Activated CD4-positive, alpha-beta memory T cell treated with anti-CD3 and anti-CD28 coated beads for 36 hours (primary cell): ENCODE measurements around the gene RAB3D. TPM values are rescaled to one million over a fixed set of nuclear protein-coding genes. Genes with fewer than 3 reads are reported as not detected.
A peak's percentile ranks its signal among the peaks of the same experiment; 100 is the strongest.

Experiments used
- CTCF ChIA-PET: fragments of 350-600 bp; sonication (Branson Sonifier 250); formaldehyde crosslinking; loops from one replicate; lab custom pipeline; 2021; ENCODE audit warnings: antibody characterized with exemption, inconsistent platforms; lab: Charles Lee
- POLR2A ChIA-PET: fragments of 350-600 bp; sonication (Branson Sonifier 250); formaldehyde crosslinking; loops from one replicate; lab custom pipeline; 2021; ENCODE audit warnings: antibody characterized with exemption; lab: Charles Lee
- DNase-seq: peaks from one replicate; pipeline ENCODE4 v3.0.0-alpha.2; 2020
- H3K27ac Mint-ChIP-seq: one replicate; pipeline ENCODE4 v1.8.0; 2021; ENCODE audit warnings: mixed read lengths
- H3K27me3 Mint-ChIP-seq: one replicate; pipeline ENCODE4 v1.8.0; 2021; ENCODE audit warnings: mixed read lengths
- H3K36me3 Mint-ChIP-seq: one replicate; pipeline ENCODE4 v1.8.0; 2021; ENCODE audit warnings: mixed read lengths
- H3K4me1 Mint-ChIP-seq: one replicate; pipeline ENCODE4 v1.8.0; 2021; ENCODE audit warnings: low read depth, mixed read lengths
- H3K4me3 Mint-ChIP-seq: one replicate; pipeline ENCODE4 v1.8.0; 2021; ENCODE audit warnings: mild to moderate bottlenecking, mixed read lengths
- H3K9me3 Mint-ChIP-seq: one replicate; pipeline ENCODE4 v1.8.0; 2021; ENCODE audit warnings: mixed read lengths
- intact Hi-C: fragments of 100-400 bp; cut with micrococcal nuclease; formaldehyde crosslinking; loops from one replicate; pipeline ENCODE4 v1.15.1; 2023
- total RNA-seq, 2 experiments: library from RNA; stranded (reverse); gene quantifications; one replicate each; pipeline ENCODE4 v1.2.3, GENCODE V29; 2021

RAB3D gene
- total RNA-seq, 2 experiments from 2014 or later: 12.5 to 14.4 TPM

DNA sequence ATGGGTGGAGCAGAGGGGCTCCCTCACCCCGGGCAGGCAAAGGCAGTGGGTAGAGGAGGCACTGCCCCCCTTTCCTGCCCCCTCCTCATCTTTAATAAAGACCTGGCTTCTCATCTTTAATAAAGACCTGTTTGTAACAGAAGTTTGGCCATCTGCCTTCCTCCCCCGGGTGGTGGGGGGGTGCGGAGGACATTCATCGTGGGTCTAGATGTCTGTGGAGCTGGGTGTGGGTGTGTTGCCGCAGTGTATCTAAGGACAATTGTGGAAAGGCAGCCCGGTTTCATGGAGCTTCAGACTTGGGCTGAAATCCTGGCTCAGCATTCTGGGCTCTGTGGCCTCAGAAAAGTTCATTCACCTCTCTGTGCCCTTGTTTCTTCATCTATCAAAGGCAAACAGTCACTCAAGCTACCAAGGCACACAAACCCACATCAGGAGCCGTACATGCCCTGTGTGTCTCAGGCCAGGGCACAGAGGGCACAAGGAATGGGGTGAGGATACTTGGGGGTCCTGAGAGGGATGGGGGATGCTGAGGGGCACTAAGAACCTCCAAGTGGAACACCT lies 26.2 kb upstream of the RAB3D start:
- Mint-ChIP-seq H3K4me3 (no peak overlapping the region), H3K36me3 (peaks cover 6% of the 10 kb centered on the region), H3K4me1 (no peaks in the 10 kb centered on the region), H3K9me3 (no peaks in the 10 kb centered on the region), H3K27ac (no peak overlapping the region), H3K27me3 (no peaks in the 10 kb centered on the region)
- DNase-seq: no peak
- POLR2A ChIA-PET: no interaction called here
- intact Hi-C loops: no loop called here
- CTCF ChIA-PET: no interaction called here

DNA sequence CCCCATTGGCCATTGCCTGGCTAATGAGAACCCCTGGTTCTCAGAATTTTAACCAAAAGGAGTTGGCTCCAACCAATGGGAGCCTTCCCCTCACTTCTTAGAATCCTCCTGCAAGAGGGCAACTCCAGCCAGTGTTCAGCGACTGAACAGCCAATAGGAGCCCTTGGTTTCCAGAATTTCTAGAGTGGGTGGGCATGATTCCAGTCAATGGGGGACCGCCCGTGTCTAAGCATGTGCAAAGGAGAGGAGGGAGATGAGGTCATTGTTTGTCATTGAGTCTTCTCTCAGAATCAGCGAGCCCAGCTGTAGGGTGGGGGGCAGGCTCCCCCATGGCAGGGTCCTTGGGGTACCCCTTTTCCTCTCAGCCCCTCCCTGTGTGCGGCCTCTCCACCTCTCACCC lies 25.5 kb upstream of the RAB3D start:
- DNase-seq: no peak
- Mint-ChIP-seq H3K9me3 (no peaks in the 10 kb centered on the region), H3K4me3 (no peak overlapping the region), H3K27ac (no peak overlapping the region), H3K27me3 (no peaks in the 10 kb centered on the region), H3K4me1 (no peaks in the 10 kb centered on the region), H3K36me3 (peaks cover 4% of the 10 kb centered on the region)
- intact Hi-C loops: no loop called here
- ChIA-PET POLR2A (no interaction called here), CTCF (no interaction called here)

DNA sequence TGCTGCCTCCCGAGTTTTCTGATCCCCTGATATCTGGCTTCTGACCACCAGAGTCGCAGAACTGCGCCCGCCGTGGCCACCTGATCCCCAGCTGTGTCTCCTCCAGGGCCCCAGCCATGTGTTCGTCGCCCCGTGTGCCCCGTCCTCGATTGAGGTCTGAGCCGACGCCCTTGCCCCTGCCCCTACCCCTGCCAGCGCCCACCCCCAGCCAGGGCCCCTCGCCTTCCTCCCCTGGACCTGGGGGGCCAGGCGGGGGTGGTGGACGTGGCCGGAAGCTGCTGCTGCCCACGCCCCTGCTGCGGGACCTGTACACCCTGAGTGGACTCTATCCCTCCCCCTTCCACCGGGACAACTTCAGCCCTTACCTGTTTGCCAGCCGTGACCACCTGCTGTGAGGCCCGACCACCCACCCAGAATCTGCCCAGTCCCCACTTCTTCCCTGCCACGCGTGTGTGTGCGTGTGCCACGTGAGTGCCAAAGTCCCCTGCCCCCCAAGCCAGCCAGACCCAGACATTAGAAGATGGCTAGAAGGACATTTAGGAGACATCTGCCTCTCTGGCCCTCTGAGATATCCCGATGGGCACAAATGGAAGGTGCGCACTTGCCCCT lies 24.9 kb upstream of the RAB3D start:
- intact Hi-C loops: no loop called here
- H3K4me3 Mint-ChIP-seq: no peak overlapping the region
- CTCF ChIA-PET: no interaction called here
- H3K27ac Mint-ChIP-seq: no peak overlapping the region
- H3K9me3 Mint-ChIP-seq: no peaks in the 10 kb centered on the region
- DNase-seq: no peak
- no peaks in the 10 kb centered on the region for H3K4me1 Mint-ChIP-seq
- no peaks in the 10 kb centered on the region for H3K27me3 Mint-ChIP-seq
- POLR2A ChIA-PET: no interaction called here
- H3K36me3 Mint-ChIP-seq: peaks cover 4% of the 10 kb centered on the region

DNA sequence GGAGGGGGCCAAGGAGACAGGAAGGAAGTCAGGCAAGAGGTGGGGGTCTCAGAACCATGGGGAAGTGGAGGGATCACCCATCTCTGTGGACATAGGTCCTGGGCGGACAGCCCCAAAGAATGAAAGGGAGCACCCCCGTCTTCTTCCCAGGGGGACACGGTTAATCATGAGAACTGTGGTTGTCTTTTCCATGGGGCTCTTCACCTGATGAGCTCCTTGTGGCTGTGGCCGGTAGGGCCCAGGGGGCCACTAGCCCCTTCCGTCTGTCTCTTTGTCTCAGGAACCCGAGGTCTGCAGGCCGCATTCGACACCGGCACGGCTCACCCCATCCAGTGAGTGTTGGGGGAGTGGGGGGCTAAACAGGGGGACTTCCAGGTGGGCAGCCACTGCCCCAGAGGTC lies 24.4 kb upstream of the RAB3D start:
- Mint-ChIP-seq H3K36me3 (peaks cover 4% of the 10 kb centered on the region), H3K27me3 (no peaks in the 10 kb centered on the region), H3K27ac (no peak overlapping the region), H3K4me3 (no peak overlapping the region), H3K4me1 (no peaks in the 10 kb centered on the region), H3K9me3 (no peaks in the 10 kb centered on the region)
- intact Hi-C loops: no loop called here
- ChIA-PET POLR2A (interaction anchor here (0.6 kb wide), 1 partner anchor 24 kb away, joined by 3 read pairs; no protein-coding TSS in a partner anchor), CTCF (no interaction called here)
- no peak for DNase-seq

DNA sequence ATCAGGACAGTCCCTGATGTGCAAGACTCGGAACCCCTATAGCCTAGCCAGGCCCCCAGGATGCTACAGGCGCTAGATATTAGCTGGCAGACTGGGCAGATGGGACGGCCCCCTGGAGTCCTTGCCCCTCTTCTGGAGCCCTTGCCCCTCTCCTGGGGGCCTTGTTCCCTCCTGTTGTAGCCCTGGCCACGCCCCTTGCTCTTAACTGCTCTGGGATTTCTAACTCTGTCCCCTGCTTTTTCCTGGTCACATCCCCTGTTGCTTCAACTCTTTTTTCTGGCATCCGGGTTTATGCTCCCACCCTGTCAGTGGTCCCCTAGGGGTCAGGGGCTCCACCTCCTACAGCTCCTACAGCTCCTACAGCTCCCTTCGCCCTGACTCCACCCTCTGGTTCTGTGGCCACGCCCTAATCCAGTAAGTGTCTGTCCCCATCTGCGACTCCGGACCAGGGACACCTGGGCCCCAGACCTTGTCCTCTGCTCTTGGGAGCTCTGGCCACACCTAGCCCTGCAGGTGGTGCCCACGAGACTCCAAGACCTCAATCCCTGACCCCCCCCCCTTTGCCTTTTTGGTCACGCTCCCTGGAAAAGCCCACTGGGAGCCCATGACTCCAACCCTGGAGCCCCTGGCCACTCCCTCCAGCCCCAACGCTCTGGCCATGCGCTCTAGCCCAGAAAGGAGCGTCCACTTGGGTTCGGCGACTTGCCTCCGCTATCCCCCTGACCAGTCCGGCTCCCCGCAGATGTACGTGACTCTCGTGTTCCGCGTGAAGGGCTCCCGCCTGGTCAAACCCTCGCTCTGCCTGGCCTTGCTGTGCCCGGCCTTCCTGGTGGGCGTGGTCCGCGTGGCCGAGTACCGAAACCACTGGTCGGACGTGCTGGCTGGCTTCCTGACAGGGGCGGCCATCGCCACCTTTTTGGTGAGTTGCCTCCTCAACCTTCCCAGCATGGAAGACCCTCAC lies 22.6 kb upstream of the RAB3D start:
- Mint-ChIP-seq H3K4me3 (no peak overlapping the region), H3K27ac (no peak overlapping the region), H3K9me3 (no peaks in the 10 kb centered on the region), H3K4me1 (no peaks in the 10 kb centered on the region), H3K27me3 (no peaks in the 10 kb centered on the region), H3K36me3 (no peaks in the 10 kb centered on the region)
- DNase-seq: no peak
- intact Hi-C loops: no loop called here
- ChIA-PET CTCF (no interaction called here), POLR2A (no interaction called here)

DNA sequence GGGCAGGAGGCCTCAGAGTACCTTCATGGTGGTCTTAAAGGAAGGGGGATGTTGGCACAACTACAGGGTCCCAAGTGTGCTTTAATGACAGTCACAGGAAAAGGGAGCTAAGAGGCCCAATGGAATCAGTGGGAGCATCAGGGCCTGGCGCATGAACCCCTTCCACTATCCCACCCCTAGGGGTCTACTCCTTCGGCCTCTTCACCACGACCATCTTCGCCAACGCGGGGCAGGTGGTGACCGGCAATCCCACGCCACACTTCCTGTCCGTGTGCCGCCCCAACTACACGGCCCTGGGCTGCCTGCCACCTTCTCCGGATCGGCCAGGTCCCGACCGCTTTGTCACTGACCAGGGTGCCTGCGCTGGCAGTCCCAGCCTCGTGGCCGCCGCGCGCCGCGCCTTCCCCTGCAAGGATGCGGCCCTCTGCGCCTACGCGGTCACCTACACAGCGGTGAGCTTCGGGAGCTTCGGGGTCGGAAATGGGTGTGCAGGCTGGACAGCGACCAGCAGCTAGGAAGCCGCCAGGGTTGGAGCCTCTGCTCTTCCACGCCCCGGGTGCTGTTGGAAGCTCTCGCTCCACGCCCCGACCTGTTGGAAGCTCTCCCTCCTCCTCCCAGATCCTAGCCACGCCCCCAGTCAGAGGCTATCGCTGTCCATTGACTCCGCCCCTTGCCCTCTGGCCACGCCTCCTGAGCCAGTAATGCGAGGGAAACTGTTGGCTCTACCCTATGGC lies 21.7 kb upstream of the RAB3D start:
- no peaks in the 10 kb centered on the region for H3K27me3 Mint-ChIP-seq
- intact Hi-C loops: no loop called here

DNA sequence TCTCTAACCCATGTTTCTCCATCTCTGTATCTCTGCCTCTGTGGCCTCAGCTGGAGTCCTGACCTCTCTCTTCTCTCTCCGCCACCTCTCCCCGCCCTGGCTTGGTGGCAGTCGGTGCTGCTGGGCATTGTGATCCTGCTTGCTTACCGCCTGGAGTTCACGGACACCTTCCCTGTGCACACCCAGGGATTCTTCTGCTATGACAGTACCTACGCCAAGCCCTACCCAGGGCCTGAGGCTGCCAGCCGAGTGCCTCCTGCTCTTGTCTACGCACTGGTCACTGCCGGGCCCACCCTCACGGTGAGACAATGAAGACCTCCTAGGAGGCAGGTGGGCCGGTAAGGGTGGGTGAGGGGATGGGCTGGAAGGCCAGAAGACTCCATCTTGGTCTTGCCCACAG lies 20.0 kb upstream of the RAB3D start:
- no peaks in the 10 kb centered on the region for H3K9me3 Mint-ChIP-seq
- ChIA-PET CTCF (no interaction called here), POLR2A (no interaction called here)
- H3K27me3 Mint-ChIP-seq: no peaks in the 10 kb centered on the region
- intact Hi-C loops: no loop called here
- no peak overlapping the region for H3K4me3 Mint-ChIP-seq
- H3K4me1 Mint-ChIP-seq: peaks cover 12% of the 10 kb centered on the region
- DNase-seq: no peak
- H3K36me3 Mint-ChIP-seq: no peaks in the 10 kb centered on the region
- H3K27ac Mint-ChIP-seq: no peak overlapping the region

More for the DNA sequence above, 21.7 kb upstream of the RAB3D start:
- H3K36me3 Mint-ChIP-seq: no peaks in the 10 kb centered on the region
- H3K4me1 Mint-ChIP-seq: peaks cover 2% of the 10 kb centered on the region
- CTCF ChIA-PET: interaction anchor here (0.6 kb wide), 1 partner anchor 60 kb away, joined by 4 read pairs; no protein-coding TSS in a partner anchor
- H3K9me3 Mint-ChIP-seq: no peaks in the 10 kb centered on the region
- H3K4me3 Mint-ChIP-seq: no peak overlapping the region
- DNase-seq: no peak
- no peak overlapping the region for H3K27ac Mint-ChIP-seq
- POLR2A ChIA-PET: interaction anchor here (1.0 kb wide), 1 partner anchor 14 kb away, joined by 3 read pairs; no protein-coding TSS in a partner anchor

DNA sequence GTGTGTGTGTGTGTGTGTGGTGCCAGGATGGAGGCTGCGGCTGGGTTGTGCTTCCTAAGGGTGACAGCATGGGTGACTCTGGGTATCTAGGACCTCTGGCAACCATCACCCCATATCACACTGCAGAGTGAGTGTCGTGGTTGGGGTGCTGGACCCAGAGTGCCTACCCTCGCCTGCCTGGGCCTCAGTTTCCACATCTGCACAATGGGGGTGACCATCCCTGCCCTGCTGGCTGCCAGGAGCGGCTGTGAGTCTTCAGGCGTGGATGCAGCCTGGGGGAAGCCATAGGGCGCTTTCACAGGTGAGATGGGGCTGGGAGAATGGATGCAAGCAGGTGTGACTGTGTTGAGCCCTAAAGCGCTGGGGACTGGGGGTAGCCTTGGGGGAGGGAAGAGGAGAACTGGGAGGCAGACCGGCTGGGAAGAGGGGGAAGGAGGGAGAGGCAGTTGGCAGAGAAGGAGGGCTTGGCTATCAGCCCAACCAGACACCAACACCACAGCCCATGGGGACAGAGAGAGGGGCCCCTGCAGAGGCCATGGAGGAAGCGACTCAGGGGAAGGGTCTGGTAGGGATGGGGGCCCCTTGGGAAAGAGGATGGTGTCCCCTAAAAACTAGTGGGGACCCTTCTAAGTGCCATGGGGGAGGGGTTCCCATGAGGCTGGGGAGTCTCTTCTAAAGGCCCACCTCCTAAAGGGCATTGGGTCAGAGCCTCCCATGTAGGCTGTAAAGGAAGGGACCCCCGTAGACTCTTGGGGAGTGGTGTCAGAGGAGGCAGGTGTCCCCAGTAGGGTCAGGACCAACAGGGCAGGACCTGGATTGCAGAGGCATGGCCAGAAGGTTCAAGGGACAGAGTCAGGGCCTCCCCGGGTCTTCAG lies 17.5 kb upstream of the RAB3D start:
- Mint-ChIP-seq H3K36me3 (no peaks in the 10 kb centered on the region), H3K4me1 (peaks cover 12% of the 10 kb centered on the region), H3K4me3 (no peak overlapping the region), H3K27ac (no peak overlapping the region), H3K27me3 (no peaks in the 10 kb centered on the region), H3K9me3 (no peaks in the 10 kb centered on the region)
- no peak for DNase-seq
- intact Hi-C loops: no loop called here
- CTCF ChIA-PET: no interaction called here
- POLR2A ChIA-PET: no interaction called here

DNA sequence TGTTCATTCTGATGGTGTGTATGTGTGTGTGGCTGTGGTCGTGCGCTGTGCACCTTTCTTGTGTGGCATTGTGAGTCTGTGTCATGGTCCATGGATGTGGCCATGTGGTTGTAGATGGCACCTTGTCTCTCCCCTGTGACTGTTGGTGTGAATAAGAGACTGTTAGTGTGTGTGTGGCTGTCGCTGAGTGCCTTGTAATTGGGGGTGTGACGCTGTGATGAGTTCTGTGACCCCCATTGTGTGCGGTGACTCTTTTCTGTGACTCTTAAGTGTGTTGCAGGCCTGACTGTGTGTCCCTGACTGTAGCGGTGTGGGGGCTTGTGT lies 16.6 kb upstream of the RAB3D start:
- Mint-ChIP-seq H3K27ac (no peak overlapping the region), H3K4me1 (peaks cover 12% of the 10 kb centered on the region), H3K36me3 (no peaks in the 10 kb centered on the region), H3K9me3 (no peaks in the 10 kb centered on the region), H3K4me3 (peak overlapping the region; percentile 58), H3K27me3 (no peaks in the 10 kb centered on the region)
- ChIA-PET CTCF (no interaction called here), POLR2A (no interaction called here)
- intact Hi-C loops: no loop called here
- DNase-seq: no peak

DNA sequence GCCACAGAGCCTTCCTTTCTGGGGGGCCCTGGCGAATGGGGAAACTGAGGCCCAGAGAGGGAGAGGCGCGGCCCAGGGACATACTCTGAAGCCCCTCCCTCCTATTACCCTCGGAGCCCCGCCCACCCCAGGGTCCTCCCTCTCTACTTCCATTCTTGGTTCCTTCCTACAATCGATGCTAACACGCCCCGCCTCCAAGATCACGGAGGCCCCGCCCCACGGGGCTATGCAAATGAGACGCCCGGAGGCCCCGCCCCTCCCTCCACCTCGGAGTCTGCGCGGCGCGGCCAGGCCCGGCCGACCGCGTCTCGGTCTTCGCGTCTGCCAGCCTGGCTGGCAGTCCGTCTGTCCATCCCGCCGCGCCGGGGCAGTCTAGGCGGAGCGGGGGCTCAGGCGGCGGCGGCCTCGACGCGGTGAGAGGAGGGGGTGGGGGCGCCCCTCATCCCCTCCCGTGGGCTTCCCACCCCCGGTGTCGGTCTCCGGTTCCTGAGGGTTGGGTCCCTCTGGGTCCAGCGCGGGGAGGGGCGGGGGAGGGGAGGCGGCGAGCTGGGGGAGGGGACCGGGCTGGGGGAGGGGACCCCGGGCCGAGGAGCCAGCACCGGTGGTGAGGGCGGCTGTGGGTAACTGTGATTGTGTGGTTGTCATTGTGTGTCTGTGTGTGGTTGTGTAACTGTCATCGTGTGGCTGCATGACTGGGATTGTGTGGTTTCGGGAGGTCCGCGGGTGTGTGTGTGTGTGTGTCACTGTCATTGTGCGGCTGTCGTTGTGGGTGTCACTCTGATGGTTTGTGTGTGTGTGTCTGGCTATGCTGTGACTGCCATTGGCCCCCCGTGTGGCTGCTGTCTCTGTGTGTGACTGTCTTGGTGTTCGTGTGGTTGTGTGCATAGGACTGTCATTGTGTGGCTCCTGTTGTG lies 16.0 kb upstream of the RAB3D start, which contains the start of gene PLPPR2:
Gene PLPPR2 (plus strand): TSS at position 273 of the 914 bp plus-strand sequence. CDS start 2,242 bp downstream, outside the sequence.
- H3K27ac Mint-ChIP-seq: no peak within 1 kb of the TSS
- intact Hi-C loops: loop anchor here (1.0 kb wide), 1 partner anchor 9 kb away; the partner anchor contains the start of genes CCDC159 and TMEM205
- no peaks in the 10 kb centered on the region for H3K27me3 Mint-ChIP-seq
- peak; percentile 90 for DNase-seq
- peaks cover 12% of the 10 kb centered on the region for H3K4me1 Mint-ChIP-seq
- H3K36me3 Mint-ChIP-seq: no peaks in the 10 kb centered on the region
- CTCF ChIA-PET: no interaction called here
- POLR2A ChIA-PET: no interaction called here
- H3K9me3 Mint-ChIP-seq: no peaks in the 10 kb centered on the region
- peak within 1 kb of the TSS; percentile 58 for H3K4me3 Mint-ChIP-seq
